H1 (cell line): Measurements from ENCODE around the gene RPTOR. TPM values are rescaled to one million over a fixed set of nuclear protein-coding genes. Genes with fewer than 3 reads are reported as not detected.

Source experiments
- CTCF ChIA-PET: fragments of 300-600 bp; sonication (Branson Sonifier 250); formaldehyde crosslinking; loops from one replicate; lab custom pipeline; 2021; ENCODE audit not compliant: partially characterized antibody; lab: Charles Lee
- POLR2A ChIA-PET: fragments of 300-600 bp; sonication (Branson Sonifier 250); formaldehyde crosslinking; loops from one replicate; lab custom pipeline; 2021; ENCODE audit warnings: inconsistent platforms; ENCODE audit not compliant: partially characterized antibody; lab: Charles Lee
- DNase-seq, 2 experiments: peaks; one replicate each; pipeline versions ENCODE4 v3.0.0 to v3.0.0-alpha.2; 2010 to 2022; ENCODE audit warnings: low spot score in 2 of 2, low read depth in 1 of 2, mixed read lengths in 1 of 2
- FAIRE-seq: peaks from 2 replicates; lab custom pipeline; 2011; peaks lifted over from hg19 to GRCh38; lab: Jason Lieb, UNC
- H2AFZ ChIP-seq: 2 replicates; pipeline ENCODE4 v1.8.1; 2012; ENCODE audit warnings: low read length, inconsistent platforms
- H2AK5ac ChIP-seq: 2 replicates; pipeline ENCODE4 v1.6.1; 2013; ENCODE audit warnings: low read depth, low read length
- H2BK120ac ChIP-seq: replicated peaks from 2 replicates; pipeline ENCODE3; 2013; ENCODE audit warnings: low read depth, low read length, inconsistent platforms
- H2BK12ac ChIP-seq: 2 replicates; pipeline ENCODE4 v1.6.1; 2013; ENCODE audit warnings: low read depth, low read length
- H2BK15ac ChIP-seq: 2 replicates; pipeline ENCODE4 v1.6.1; 2013; ENCODE audit warnings: low read length
- H2BK20ac ChIP-seq: 2 replicates; pipeline ENCODE4 v1.6.1; 2013; ENCODE audit warnings: low read length
- H2BK5ac ChIP-seq: 2 replicates; pipeline ENCODE4 v1.6.1; 2013; ENCODE audit warnings: low read depth, low read length
- H3K14ac ChIP-seq: 2 replicates; pipeline ENCODE4 v1.6.1; 2013; ENCODE audit warnings: inconsistent platforms; ENCODE audit not compliant: insufficient read length
- H3K18ac ChIP-seq: 2 replicates; pipeline ENCODE4 v1.6.1; 2013; ENCODE audit warnings: low read length; ENCODE audit errors: extremely low read depth
- H3K23ac ChIP-seq: 2 replicates; pipeline ENCODE4 v1.6.1; 2013; ENCODE audit warnings: inconsistent platforms; ENCODE audit not compliant: insufficient read length
- H3K23me2 ChIP-seq: 2 replicates; pipeline ENCODE4 v1.6.1; 2013; ENCODE audit warnings: low read depth, low read length
- H3K27ac ChIP-seq: 2 replicates; pipeline ENCODE4 v1.6.1; 2011; ENCODE audit warnings: low read depth, low read length, inconsistent platforms
- H3K27me3 ChIP-seq, 4 experiments: replicated peaks in 1 of 4; 1 replicate in 1 of 4; 2 replicates in 3 of 4; pipeline versions ENCODE4 v1.6.1 to v1.8.1; 2011 to 2013; ENCODE audit warnings: low read length in 3 of 4, mild to moderate bottlenecking in 3 of 4, inconsistent platforms in 2 of 4, mixed read lengths in 2 of 4, moderate library complexity in 1 of 4; ENCODE audit not compliant: control insufficient read depth in 3 of 4, insufficient read depth in 3 of 4; ENCODE audit errors: extremely low read depth in 1 of 4
- H3K36me3 ChIP-seq, 4 experiments: 2 replicates each; pipeline versions ENCODE4 v1.6.1 to v1.8.1; 2011 to 2013; ENCODE audit warnings: mild to moderate bottlenecking in 4 of 4, low read length in 3 of 4, moderate library complexity in 2 of 4, control low read depth in 1 of 4, inconsistent platforms in 1 of 4; ENCODE audit not compliant: insufficient read depth in 4 of 4, control insufficient read depth in 2 of 4
- H3K4ac ChIP-seq: replicated peaks from 2 replicates; pipeline ENCODE3; 2013; ENCODE audit warnings: low read length, low read depth, mixed read lengths, inconsistent platforms; ENCODE audit not compliant: insufficient read length
- H3K4me1 ChIP-seq, 4 experiments: replicated peaks in 1 of 4; 1 replicate in 1 of 4; 2 replicates in 3 of 4; pipeline versions ENCODE4 v1.6.1 to v1.8.1; 2011 to 2013; ENCODE audit warnings: low read length in 3 of 4, inconsistent platforms in 2 of 4, mixed read lengths in 1 of 4; ENCODE audit not compliant: insufficient read depth in 4 of 4, control insufficient read depth in 3 of 4
- H3K4me2 ChIP-seq, 2 experiments: 2 replicates each; pipeline versions ENCODE4 v1.6.1 to v1.8.1; 2011 to 2013; ENCODE audit warnings: low read depth in 2 of 2, low read length in 2 of 2, control low read depth in 1 of 2, inconsistent platforms in 1 of 2, mild to moderate bottlenecking in 1 of 2; ENCODE audit not compliant: insufficient read depth in 1 of 2
- H3K4me3 ChIP-seq, 4 experiments: fragments of 200-600, 300-600 bp in 1 of 4; sonication (generic), shearing (Covaris generic), sonication (Bioruptor Twin) in 1 of 4; 2 replicates each; pipeline versions ENCODE4 v1.5.1 to v1.8.1; 2011 to 2016; ENCODE audit warnings: low read length in 4 of 4, low read depth in 3 of 4, control low read depth in 2 of 4, inconsistent platforms in 2 of 4, mild to moderate bottlenecking in 2 of 4, mixed read lengths in 1 of 4, moderate library complexity in 1 of 4; ENCODE audit not compliant: insufficient read depth in 2 of 4; ENCODE audit errors: extremely low read depth in 1 of 4
- H3K56ac ChIP-seq: replicated peaks from 2 replicates; pipeline ENCODE3; 2013; ENCODE audit warnings: low read depth, mild to moderate bottlenecking, mixed read lengths, low read length, inconsistent platforms; ENCODE audit not compliant: insufficient read length
- H3K79me1 ChIP-seq: 2 replicates; pipeline ENCODE4 v1.6.1; 2013; ENCODE audit warnings: low read depth, low read length, control low read depth
- H3K79me2 ChIP-seq, 2 experiments: 2 replicates each; pipeline versions ENCODE4 v1.6.1 to v1.8.1; 2012 to 2013; ENCODE audit warnings: low read length in 2 of 2, mild to moderate bottlenecking in 2 of 2, inconsistent platforms in 1 of 2; ENCODE audit not compliant: insufficient read depth in 2 of 2, control insufficient read depth in 1 of 2
- H3K9ac ChIP-seq, 4 experiments: replicated peaks in 1 of 4; 1 replicate in 1 of 4; 2 replicates in 3 of 4; pipeline versions ENCODE4 v1.6.1 to v1.8.1; 2011 to 2013; ENCODE audit warnings: low read depth in 3 of 4, low read length in 3 of 4, control low read depth in 2 of 4, mild to moderate bottlenecking in 2 of 4, moderate library complexity in 2 of 4, inconsistent platforms in 1 of 4; ENCODE audit errors: extremely low read depth in 1 of 4
- H3K9me3 ChIP-seq, 2 experiments: 2 replicates each; pipeline versions ENCODE4 v1.6.1 to v1.8.1; 2012 to 2013; ENCODE audit warnings: mild to moderate bottlenecking in 2 of 2, moderate library complexity in 2 of 2, control low read depth in 1 of 2, inconsistent platforms in 1 of 2, low read depth in 1 of 2, low read length in 1 of 2, mixed read lengths in 1 of 2; ENCODE audit not compliant: insufficient read depth in 2 of 2
- H4K20me1 ChIP-seq, 2 experiments: replicated peaks in 1 of 2; 2 replicates each; pipeline versions ENCODE3 to v1.8.1; 2011 to 2013; ENCODE audit warnings: inconsistent platforms in 2 of 2, low read length in 2 of 2, mild to moderate bottlenecking in 1 of 2; ENCODE audit not compliant: insufficient read depth in 2 of 2, control insufficient read depth in 1 of 2
- H4K5ac ChIP-seq: 2 replicates; pipeline ENCODE4 v1.6.1; 2013; ENCODE audit warnings: low read length, low read depth, mixed read lengths, inconsistent platforms; ENCODE audit not compliant: insufficient read length
- H4K8ac ChIP-seq: 2 replicates; pipeline ENCODE4 v1.8.0; 2013; ENCODE audit warnings: mild to moderate bottlenecking, moderate library complexity, low read length, inconsistent platforms; ENCODE audit not compliant: insufficient read depth; ENCODE audit errors: extremely low read depth
- H4K91ac ChIP-seq: replicated peaks from 2 replicates; pipeline ENCODE3; 2013; ENCODE audit warnings: low read length, mixed read lengths, inconsistent platforms; ENCODE audit not compliant: insufficient read length
- CBX8 ChIP-seq: fragments of 300-800, 300-1000 bp; sonication (generic); IDR thresholded peaks from 2 replicates; pipeline ENCODE4 v1.7.1; 2016; ENCODE audit warnings: low read depth, low read length, borderline replicate concordance
- CHD1 ChIP-seq: IDR thresholded peaks from 2 replicates; pipeline ENCODE4 v1.6.1; 2012; ENCODE audit warnings: low read depth, low read length, improper control_type of control experiment
- JUN ChIP-seq: IDR thresholded peaks from 2 replicates; pipeline ENCODE4 v1.6.1; 2011; ENCODE audit warnings: low read depth, mild to moderate bottlenecking, improper control_type of control experiment, low read length
- JUND ChIP-seq: IDR thresholded peaks from 2 replicates; pipeline ENCODE4 v1.6.1; 2011; ENCODE audit warnings: mild to moderate bottlenecking, improper control_type of control experiment, low read length
- KDM1A ChIP-seq: fragments of 200-600, 300-600 bp; sonication (generic); IDR thresholded peaks from 2 replicates; pipeline ENCODE4 v1.7.1; 2016; ENCODE audit warnings: mild to moderate bottlenecking, low read length, borderline replicate concordance
- WGBS, 2 experiments: shearing (Covaris generic) in 1 of 2; methylation state at CpG; one replicate each; pipeline versions ENCODE4 v1.1.6 to v1.1.7; 2013 to 2015; ENCODE audit warnings: low lambda C conversion rate in 2 of 2, mixed read lengths in 2 of 2, inconsistent platforms in 1 of 2, low coverage in 1 of 2, missing lambda C conversion rate in 1 of 2; ENCODE audit not compliant: insufficient replicate concordance in 2 of 2, insufficient coverage in 1 of 2, insufficient read length in 1 of 2; ENCODE audit errors: extremely low coverage in 1 of 2, missing lambda C conversion rate in 1 of 2; 5-methylcytosine and 5-hydroxymethylcytosine counted together
- polyA plus RNA-seq, 7 experiments: library from polyadenylated mRNA; depleted of rRNA in 3 of 7; stranded (reverse) in 5 of 7; unstranded in 2 of 7; fragments of >200 nt in 5 of 7; fragments of 200-250 nt in 2 of 7; gene quantifications; 1 replicate in 5 of 7; 2 replicates in 1 of 7; 4 replicates in 1 of 7; pipeline versions ENCODE4 v1.2.1 to v1.2.3, GENCODE V29; 2011 to 2013; ENCODE audit warnings: missing spikeins in 2 of 7, mixed read lengths in 2 of 7
- total RNA-seq: library from RNA; stranded (reverse); fragmentation: NEBNext Ultra II Directional; extraction: Animal tissue kit (Norgen Biotek cat#: 25700); gene quantifications from 2 replicates; pipeline ENCODE4 v1.2.1, GENCODE V29; 2021
- TF ChIP-seq, protein P1 (sequence below), 3 experiments: IDR thresholded peaks; 1 replicate in 2 of 3; 2 replicates in 1 of 3; pipeline versions ENCODE4 v1.5.1 to v1.6.1; 2011; ENCODE audit warnings: low read length in 3 of 3, mild to moderate bottlenecking in 3 of 3, inconsistent platforms in 2 of 3, low read depth in 1 of 3, moderate library complexity in 1 of 3; ENCODE audit not compliant: insufficient read depth in 1 of 3; ENCODE audit errors: control extremely low read depth in 1 of 3

Gene RPTOR
- total and polyA plus RNA-seq, 2 of the 8 experiments (the other 6 are each of a cell fraction or from before 2014, with no cell fraction given) = 6.9 to 28.7 TPM

GRCh38 chr17:80977172-80977571 is 432.5 kb downstream of the RPTOR start:
- CTCF ChIA-PET = no interaction called here
- no peak overlapping the region for H2BK20ac ChIP-seq
- H3K4me1 ChIP-seq = peaks cover 0 to 8% (median 1%) of the 10 kb centered on the region in 4 experiments; a peak in 4 of 7 replicates
- H3K79me2 ChIP-seq = no peaks in the 10 kb centered on the region
- H4K5ac ChIP-seq = no peak overlapping the region
- H3K18ac ChIP-seq = no peak overlapping the region
- H3K23me2 ChIP-seq = peaks cover 6% of the 10 kb centered on the region; the same call in 1 of the 2 replicates
- H3K79me1 ChIP-seq = no peaks in the 10 kb centered on the region
- DNase-seq = no peak
- TF ChIP-seq JUND (no peak), JUN (no peak), KDM1A (0 out of 2 replicates have a peak, but pooled peaks have one; percentile 33), CBX8 (no peak), CHD1 (no peak)
- TF ChIP-seq, protein P1, sequence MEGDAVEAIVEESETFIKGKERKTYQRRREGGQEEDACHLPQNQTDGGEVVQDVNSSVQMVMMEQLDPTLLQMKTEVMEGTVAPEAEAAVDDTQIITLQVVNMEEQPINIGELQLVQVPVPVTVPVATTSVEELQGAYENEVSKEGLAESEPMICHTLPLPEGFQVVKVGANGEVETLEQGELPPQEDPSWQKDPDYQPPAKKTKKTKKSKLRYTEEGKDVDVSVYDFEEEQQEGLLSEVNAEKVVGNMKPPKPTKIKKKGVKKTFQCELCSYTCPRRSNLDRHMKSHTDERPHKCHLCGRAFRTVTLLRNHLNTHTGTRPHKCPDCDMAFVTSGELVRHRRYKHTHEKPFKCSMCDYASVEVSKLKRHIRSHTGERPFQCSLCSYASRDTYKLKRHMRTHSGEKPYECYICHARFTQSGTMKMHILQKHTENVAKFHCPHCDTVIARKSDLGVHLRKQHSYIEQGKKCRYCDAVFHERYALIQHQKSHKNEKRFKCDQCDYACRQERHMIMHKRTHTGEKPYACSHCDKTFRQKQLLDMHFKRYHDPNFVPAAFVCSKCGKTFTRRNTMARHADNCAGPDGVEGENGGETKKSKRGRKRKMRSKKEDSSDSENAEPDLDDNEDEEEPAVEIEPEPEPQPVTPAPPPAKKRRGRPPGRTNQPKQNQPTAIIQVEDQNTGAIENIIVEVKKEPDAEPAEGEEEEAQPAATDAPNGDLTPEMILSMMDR (IDR thresholded peaks at IDR 0.05; ENCODE audit: control extremely low read depth in 1 of 3, insufficient read depth in 1 of 3, low read depth in 1 of 3, low read length in 3 of 3) = no peak
- no peak overlapping the region for H3K56ac ChIP-seq
- no peak overlapping the region for H4K91ac ChIP-seq
- no peaks in the 10 kb centered on the region for H3K9me3 ChIP-seq
- no peak overlapping the region for H3K4me2 ChIP-seq
- no peak overlapping the region for H2BK12ac ChIP-seq
- H2BK15ac ChIP-seq = no peak overlapping the region
- no peak overlapping the region for H3K27ac ChIP-seq
- H2BK5ac ChIP-seq = no peak overlapping the region
- no peak overlapping the region for H3K9ac ChIP-seq
- H4K8ac ChIP-seq = no peak overlapping the region
- no peak overlapping the region for H2AK5ac ChIP-seq
- H2AFZ ChIP-seq = no peak overlapping the region
- no peaks in the 10 kb centered on the region for H3K36me3 ChIP-seq
- no peak for FAIRE-seq
- POLR2A ChIA-PET = no interaction called here
- WGBS, 2 experiments = 96% methylated on average over 4 of the region's 4 CpGs; no CpG with 5 or more reads in 1 of the 2 experiments
- H3K23ac ChIP-seq = no peak overlapping the region
- no peak overlapping the region for H3K4ac ChIP-seq
- H2BK120ac ChIP-seq = no peak overlapping the region
- peaks cover 0 to 7% (median 3%) of the 10 kb centered on the region in 4 experiments; a peak in 4 of 7 replicates for H3K27me3 ChIP-seq
- no peak overlapping the region for H3K14ac ChIP-seq
- no peaks in the 10 kb centered on the region for H4K20me1 ChIP-seq
- no peak overlapping the region for H3K4me3 ChIP-seq
